Fibroblast of skin of right biceps (primary cell): ENCODE data around the gene PBX1.
"Not testable (repeated sequence)": the region's sequence is repeated elsewhere in the genome, so short reads cannot be mapped to it uniquely, and the experiment has no call there.

ENCODE experiments used
- DNase-seq: peaks from one replicate; pipeline ENCODE4 v3.0.0-alpha.2; 2013

Gene PBX1

DNA sequence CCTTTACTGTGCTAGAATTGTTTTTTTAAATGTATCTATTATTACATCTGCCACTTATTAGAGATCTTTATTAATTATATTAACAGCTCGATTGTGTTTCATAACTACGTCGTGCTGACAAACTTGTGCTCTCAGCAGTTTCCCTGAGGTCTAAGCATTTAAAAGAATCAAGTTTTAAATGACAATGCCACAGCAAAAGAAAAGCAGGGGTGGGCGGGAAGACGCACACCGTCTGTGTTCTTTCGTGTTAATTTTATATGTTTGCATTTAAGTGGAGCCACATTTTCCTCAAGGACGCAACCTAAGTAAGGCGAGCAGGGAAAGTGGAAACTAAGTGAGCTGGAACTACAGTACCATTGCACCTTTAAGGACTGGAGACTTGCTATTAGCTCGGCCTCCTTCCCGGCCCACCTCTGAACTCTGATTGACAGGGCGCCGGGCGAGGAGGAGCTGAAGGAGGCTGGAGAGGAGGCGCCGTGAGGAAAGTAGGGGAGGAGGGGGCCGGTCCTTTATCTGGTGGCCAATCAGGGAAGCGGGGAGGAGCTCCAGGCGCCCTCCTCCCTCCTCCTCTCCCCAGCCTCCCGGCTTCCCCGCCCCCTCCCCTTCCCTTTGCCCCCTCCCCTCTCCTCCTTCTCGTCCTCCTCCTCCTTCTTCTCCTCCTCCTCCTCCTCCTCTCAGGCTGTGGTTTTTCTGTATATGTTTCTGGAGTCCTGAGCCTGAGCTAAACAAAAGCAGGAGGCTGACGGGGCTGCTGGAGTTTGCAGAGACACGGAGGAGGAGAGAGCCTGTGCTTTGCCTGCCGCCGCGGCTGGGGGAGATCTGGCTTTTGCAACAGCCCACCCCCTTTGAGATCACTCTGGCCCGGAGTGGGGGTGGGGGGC lies at the start of gene PBX1:
Gene PBX1, plus strand, starts transcription at position 724 of the 881 bp plus-strand sequence.
- peak; percentile 99 for DNase-seq

DNA sequence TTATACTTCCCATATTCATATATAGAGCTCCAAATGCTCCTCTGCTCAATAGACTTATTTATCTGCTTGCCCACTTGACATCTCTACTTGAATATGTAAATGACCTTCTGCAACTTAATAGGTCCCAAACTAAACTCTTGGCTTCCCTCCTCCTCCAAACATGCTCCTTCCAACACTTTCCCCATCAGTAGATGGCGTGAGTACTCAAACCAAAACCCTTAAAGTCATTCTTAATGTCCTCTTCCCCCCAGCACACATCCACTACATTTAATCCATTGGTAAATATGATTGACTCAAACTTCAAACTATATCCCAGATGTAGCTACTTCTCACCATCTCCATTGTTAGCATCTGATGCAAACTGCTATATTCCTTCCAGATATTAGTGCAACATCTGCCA lies 48.5 kb upstream of the PBX1 start:
- peak; percentile 34 for DNase-seq

DNA sequence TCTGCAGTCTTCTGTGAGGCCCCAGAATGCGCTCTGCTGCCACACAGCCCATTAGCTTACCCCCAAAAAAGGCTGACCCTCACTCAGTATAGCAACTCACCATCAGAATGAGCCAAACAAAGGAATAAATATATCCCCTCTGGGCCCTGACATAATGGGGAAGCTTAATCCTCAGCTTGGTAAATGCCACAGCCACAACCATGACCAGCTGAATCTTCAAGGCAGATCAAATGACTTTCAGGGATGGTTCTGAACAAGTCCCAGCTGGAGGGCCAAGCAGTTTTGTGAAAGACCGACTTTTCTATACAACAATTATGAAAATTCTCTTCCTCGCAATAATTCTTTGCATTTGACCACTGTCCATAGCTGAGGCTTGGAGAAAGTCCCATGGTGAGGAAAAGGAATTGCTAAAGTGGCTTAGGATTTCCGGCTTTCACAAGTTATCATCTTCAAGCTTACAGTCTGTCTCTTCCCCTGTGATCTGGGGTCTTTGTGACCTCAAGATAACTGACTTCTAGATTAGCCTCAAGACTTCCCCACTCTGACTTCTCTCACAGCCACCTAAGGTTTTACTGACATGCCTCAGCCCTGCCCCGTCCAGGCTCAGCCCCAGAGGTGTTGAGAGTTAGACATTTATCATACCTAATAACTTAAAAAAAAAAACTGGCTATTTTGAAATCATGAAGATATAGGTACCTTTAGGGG lies 47.8 kb upstream of the PBX1 start:
- no peak for DNase-seq

DNA sequence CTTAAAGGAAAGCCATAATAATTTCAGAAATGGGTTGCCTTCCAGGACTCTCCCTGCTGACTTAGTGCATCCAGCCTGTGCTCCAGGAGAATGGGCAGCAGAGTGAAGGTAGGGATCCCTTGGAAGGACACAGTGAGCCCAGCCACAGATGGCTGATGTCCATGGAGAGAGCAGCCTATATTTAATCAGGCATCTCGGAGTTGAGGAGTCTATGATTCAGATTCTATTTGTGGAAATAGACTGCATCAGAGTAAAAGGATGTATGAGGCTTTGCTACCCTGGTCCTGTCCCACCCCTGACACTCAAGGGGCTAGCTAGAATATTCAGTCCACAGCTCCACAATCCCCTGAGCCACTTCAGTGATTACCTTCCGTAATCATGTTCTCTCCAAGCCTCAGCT lies 43.8 kb upstream of the PBX1 start:
- DNase-seq: no peak

DNA sequence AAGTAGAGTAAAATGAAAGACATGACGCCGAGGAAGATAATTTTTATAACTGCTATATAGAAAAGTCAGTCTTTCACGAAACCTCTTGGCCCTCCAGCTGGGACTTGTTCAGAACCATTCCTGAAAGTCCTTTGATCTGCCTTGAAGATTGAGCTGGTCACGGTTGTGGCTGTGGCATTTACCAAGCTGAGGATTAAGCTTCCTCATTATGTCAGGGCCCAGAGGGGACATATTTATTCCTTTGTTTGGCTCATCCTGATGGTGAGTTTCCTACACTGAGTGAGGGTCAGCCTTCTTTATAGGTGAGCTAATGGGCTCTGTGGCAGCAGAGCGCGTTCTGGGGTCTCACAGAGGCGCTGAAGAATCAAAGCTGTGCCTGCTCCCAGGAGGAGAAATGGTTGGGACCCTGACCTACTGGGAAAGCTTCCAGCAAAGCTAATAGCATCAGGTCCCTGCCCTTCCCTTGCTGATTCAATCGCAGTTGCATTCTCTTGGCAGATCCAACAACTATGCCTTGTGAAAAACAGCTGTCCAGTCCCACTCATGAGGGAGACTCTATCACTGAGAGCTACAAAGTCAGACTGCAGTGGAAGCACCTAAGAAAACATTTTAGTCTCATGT lies 43.2 kb upstream of the PBX1 start:
- DNase-seq: no peak

DNA sequence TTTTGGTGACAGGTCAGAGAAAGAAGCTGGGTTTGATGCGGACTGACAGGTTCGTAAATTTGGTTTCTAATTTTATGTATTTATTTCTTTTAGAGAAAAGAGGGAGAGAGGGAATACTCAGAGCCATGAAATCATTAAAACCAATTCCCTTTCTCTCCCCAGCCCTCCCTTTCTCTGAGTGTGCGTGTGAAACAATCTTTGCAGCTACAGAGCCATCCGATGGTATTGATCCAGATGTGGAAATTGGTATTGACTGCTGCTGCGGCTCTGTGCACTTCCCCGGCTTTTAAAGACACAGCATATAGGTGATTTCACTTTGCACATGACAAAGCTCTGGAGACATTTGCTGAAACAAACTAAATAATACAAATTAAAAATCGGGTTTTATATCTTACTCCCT lies 42.4 kb upstream of the PBX1 start:
- no peak for DNase-seq

DNA sequence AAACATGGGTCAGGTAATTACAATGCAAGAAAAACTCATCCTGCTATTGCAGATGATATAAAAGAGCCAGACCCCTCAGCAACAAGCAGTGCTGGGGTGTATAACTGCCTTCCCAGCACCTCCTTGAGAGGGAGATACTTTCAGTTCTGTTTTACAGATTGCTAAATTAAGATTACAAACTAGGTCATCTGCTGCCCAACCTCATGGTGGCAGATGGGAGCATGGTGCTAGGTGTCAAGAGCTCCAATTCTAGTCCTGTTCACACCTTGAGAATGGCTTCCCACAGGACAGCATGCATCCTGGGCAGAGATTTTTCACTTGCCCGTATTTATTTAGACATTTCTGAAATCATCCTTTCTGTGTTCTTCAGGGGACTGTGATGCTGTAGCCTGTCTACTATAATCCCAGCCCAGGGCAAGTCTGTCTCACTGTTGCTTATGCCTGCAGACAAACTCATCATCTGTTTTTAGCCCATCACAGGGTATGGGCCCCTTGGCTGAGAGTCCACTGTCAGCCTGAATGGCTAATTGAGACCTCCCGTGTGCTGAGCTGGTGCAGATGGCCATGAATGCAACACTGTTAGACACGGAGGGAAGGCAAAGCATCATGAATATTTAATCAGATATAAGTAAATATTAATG lies 40.2 kb upstream of the PBX1 start:
- no peak for DNase-seq

DNA sequence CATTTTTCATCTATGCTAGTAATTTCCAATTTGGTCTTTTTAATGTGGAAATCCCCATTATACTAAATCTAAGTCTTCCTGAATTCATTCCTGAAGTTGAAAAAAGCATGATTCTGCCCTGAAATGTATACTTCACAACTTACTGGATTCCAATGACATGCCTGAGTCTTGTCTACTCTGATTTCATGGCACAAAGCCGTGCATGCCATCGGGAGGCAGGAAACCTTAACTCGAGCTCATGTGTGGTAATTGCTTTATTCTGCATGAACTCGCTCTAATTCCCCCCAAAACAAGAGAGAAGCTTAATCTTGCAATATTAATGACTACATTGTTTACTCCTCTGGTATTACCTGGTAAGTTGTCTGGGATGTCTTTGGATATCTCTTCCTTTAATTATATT lies 39.6 kb upstream of the PBX1 start:
- DNase-seq: peak; percentile 10

DNA sequence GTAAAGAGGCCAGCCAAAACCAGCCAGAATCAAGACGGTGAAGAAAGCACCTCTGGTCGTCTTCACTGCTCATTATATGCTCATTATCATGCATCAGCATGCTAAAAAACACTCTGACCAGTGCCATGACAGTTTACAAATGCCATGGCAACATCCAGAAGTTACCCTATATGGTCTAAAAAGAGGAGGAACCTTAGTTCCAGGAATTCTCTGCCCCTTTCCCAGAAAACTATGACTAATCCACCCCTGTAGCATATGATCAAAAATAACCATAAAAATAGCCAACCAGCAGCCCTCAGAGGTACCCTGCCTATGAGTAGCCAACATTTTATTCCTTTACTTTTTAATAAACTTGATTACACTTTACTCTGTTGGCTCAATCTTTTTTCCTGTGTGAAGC lies 34.2 kb upstream of the PBX1 start:
- DNase-seq: peak; percentile 77

DNA sequence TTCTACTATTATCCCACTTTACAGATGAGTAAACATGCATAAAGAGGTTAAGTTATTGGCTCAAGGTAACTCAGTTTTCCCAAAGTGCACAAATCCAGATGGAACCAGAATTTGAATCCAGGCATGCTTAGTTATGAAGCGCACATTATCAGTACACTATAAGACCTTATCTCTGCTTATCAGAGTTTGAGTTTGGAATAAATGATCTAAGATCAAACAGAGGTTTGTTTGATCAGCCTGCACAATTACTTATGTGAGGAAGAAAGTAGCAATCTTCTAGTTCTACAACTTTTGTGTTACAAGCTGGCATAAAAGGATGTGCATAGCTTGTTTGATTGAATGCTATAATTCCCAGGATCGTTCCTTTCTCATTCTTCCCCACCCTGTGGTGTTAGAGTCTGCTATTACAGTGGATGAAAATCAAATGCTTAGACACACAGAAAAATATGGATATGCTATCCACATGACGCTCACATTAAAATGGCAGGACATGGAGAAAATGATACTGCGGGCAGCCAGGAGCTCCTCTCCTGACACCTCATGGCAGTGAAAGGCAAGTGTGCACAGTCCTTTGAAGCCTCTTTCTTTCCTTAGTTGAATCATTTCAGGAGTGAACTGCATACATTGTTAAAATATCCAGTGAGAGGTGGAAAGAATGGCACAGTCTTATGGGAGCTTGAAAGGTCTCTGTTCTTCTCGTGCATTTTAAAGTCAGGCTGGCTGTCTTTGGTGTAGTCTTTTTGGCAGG lies 23.9 kb upstream of the PBX1 start:
- DNase-seq: no peak

DNA sequence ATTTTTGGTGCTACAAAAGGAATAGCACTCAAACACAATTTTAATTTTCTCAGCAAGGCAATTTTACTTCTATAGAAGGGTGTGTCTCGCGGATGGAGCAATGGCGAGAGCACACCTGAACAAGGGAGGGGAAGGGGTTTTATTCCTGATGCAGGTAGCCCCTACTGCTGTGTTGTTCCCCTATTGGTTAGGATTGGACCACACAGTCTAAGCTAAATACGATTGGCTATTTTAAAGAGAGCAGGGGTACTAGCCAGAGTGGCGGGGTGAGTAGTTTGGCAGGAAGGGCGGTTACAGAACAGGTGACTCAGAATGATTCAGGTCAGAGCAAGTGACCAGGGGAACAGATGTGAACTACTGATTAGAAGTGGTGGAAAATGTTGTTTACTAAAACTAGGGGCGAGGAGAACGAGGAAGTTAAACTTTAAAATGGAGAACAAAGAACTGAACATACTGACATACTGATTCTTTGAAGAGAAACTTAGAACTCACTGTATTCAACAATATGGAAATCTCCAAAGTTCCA lies 6.5 kb upstream of the PBX1 start:
- not testable (repeated sequence) for DNase-seq

DNA sequence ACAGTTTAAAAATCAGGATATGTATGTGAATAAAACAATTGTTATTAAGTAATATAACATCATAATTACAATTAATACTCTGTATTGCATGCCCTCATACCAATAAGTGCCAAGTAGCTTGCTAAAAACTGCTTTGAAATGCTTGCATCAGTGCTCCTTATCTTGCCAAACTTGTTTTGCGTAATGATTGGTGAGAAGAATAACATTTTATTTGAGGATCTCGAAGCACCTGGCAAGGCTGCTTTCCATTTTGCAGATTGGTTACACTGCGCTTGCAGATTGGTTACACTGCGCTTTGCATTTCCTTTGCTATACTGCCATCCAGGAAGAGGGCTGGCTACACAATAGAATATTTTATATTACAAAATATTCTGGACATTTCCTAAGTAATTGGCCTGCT lies 1.7 kb upstream of the PBX1 start:
- no peak for DNase-seq

DNA sequence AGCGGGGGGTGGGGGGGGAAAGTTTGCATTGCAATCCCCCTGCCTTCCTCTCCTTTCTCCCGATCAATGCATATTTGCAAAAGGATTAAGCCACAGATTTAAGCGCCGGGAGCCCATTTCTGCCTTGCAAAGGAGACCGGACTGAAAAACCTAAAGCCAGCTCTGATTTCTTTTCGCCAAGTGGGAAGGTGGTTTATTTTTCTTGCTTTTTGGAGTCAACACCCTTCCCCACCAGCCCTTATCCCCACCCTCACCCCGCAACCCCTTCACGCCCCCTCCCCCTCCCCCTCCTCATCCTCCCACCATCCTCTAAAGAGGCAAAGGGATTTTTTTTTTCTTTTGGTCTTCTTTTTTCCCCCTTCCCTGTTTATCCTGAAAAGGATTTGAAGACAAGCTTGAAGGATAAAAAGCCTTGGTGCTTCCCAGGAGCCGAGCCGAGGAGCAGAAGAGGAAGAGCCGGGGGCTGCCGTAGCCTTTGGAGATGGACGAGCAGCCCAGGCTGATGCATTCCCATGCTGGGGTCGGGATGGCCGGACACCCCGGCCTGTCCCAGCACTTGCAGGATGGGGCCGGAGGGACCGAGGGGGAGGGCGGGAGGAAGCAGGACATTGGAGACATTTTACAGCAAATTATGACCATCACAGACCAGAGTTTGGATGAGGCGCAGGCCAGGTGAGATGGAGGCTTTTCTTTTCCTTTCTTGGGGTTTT lies 513 bp downstream of the PBX1 start:
- DNase-seq: peak; percentile 35

DNA sequence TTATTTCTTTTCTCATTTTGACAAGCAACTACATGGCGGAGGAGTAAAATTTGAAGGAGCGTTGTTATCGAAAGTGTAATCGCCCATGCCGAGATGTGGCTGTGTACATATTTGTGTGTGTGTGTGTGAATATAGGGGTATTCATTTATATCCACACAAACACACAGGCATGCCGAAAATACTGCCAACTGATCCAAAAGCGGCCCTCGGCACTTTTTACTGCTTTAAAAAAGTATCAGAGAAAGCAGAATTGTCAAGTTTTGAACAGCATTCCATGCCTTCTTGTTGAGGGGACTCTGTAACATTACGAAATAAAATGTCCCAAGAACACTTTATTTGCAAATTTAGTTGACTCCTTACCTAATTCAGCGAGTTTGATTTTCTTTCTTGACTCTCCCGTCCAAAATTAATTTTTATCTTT lies 1.1 kb downstream of the PBX1 start:
- no peak for DNase-seq

DNA sequence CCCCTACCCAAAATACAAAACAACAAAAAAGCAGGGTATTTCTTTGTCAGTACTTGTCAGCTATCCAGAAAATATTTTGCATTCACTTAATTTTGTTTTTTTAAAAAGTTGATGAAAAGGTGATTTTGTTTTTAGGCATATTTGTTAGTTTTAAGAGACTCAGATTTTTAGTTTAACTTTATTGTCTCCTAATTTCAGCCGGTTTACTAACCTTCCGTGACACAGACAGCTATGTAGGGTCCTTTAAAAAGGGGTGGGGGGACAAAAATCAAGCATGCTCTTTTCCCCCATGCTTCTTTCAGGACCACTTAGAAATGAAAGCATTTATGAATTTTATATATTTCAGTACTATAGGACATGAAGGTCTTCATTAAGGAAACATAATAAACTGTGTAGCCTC lies 1.6 kb downstream of the PBX1 start:
- DNase-seq: no peak

DNA sequence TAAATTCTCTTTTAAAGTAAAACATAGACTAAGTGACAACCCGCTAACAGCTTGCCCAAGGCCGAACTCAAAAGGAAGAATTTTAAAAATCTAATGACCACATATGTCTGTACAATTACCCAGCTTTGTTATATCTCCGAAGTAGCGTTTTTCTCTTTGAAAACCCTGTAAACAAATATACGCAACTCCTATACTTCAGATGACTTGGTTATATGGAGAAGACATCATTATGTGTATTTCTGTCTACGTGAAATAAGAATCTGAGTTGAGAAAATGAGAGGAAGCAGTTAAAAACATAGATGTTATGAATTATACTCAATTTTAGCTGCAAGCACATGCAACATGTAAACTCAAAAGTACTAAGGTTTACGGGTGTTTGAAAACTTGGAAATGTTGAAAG lies 2.0 kb downstream of the PBX1 start:
- no peak for DNase-seq

DNA sequence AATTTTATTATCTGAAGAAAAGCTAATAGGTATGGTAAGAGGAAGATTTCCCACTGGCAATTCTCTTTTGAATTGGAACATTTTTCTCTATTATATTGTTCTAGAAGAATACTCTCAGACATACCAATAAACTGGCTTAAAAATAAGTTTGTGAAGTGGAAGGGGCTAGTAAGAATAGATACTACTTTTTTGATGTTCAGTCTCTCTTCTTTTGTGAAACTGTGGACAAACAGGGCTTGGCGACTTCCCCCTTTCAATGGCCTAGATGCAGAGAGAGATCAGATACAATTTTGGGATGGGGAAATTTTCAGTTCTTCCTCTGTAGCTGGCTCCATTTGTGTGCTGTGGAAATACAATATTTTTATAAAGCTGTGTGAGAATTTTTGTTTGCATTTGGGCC lies 2.5 kb downstream of the PBX1 start:
- no peak for DNase-seq

DNA sequence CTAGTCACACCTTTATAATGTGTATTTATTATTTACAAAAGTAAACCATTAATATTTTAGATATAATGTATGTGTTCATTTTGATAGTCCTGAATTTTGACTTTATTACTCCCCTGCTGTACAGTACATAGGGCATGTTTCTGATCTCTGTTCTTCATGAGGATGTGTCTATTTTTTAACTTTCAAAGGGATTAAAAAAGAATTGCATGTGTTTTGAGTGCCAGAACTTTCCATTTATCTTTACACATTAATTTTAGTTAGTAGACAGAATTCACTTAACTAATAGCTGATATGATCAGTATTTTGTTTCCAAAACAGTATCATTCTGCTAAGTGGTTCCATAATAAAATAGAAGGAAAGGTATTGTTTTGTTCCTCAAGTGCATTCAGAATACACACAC lies 3.1 kb downstream of the PBX1 start:
- no peak for DNase-seq

DNA sequence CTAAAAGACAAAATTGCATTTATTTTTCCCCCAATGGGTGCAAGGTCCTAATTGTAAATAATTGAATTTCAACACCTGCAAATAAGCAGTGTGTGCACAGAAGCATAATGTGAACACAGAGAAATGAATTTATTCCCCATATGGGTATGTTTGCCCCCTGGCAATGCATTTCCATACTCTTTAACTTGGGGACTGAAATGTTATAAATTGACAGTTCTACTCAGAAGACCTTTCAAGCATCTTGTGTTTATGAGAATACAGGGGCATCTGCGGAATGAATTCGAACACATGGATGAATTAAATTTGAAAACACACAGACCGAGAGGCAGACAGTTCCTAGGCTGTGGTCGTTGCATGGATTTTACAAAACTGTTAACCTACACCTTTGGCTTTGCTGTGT lies 3.5 kb downstream of the PBX1 start:
- no peak for DNase-seq

DNA sequence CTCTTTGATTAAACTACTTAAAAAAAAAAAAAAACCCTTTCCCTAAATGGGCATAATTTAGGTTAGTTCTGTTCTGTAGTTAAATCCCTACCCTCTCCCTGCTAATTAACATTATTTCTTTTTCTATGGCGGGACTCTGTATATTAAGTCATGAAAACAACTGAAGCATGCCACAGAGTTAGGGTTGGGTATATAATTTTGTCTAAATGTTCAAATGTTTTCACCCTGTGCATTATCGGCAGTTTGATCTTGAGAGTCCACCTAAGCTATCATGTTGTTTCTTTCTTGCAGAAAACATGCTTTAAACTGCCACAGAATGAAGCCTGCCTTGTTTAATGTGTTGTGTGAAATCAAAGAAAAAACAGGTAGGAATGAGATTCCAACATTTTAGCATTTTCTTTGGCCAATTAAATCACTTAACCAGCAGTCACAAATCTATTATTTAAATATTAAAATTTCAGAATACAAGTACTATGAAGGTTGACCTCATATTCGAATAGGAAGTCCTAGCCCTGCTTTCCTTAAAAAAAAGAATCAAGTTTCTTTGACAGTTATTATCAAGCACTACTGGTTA lies 4.0 kb downstream of the PBX1 start:
- DNase-seq: no peak

DNA sequence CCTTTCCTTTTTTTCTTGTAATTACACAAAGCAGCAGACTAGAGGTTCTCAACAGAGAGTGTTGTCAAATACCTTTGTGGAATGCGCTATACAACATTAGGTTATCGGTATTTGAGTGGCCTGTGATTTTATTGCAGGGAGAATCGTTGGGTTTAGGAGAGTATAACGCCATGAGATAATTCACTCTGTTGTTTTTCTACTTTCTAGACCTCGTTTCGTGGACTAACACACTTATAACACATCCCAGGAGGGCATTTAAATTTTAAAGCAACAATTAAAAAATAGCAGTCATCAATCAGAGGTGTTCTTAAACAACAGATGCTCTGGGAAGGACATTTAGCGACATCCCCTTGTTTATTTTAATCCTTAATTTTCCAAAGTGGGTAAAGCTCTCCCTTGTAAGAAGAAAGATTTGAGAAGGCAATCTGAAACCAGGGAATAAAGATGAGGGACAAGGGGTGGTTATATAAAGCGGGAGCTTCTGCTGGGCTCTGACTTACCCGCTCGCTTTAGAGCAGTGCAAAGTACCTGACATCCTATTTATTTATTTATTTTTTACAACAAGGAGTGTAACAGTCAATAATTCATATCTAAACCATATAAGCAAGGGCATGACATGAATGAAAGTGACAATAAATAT lies 4.9 kb downstream of the PBX1 start:
- no peak for DNase-seq
